Heart right ventricle (tissue), 16 donors: ENCODE data around the gene ADARB1. TPM values are rescaled to one million over a fixed set of nuclear protein-coding genes. Genes with fewer than 3 reads are reported as not detected.
A peak's percentile ranks its signal among the peaks of the same experiment; 100 is the strongest.

Source experiments
- ATAC-seq, 8 donors: fragments of 200-7000 bp; cut with Tn5 transposase; one replicate each; pipeline ENCODE4 v1.9.1; 2020; ENCODE audit warnings: mild to moderate bottlenecking in 8 of 8, moderate library complexity in 8 of 8, moderate number of reproducible peaks in 1 of 8
- DNase-seq, 2 donors: peaks; one replicate each; pipeline ENCODE4 v3.0.0-alpha.2; 2020
- H3K27ac ChIP-seq, 10 donors: fragments of 200-600 bp; sonication (generic) in 2 of 10; one replicate each; pipeline versions ENCODE4 v1.5.0 to v1.8.0; 2020 to 2022; ENCODE audit warnings: mild to moderate bottlenecking in 3 of 10
- H3K27me3 ChIP-seq, 7 donors: fragments of 200-600 bp; one replicate each; pipeline ENCODE4 v1.8.0; 2021 to 2022; ENCODE audit warnings: mild to moderate bottlenecking in 2 of 7
- H3K36me3 ChIP-seq, 9 donors: fragments of 200-600 bp; sonication (generic) in 1 of 9; one replicate each; pipeline versions ENCODE4 v1.5.0 to v1.8.0; 2020 to 2022; ENCODE audit warnings: mild to moderate bottlenecking in 2 of 9
- H3K4me1 ChIP-seq, 9 donors: fragments of 200-600 bp; sonication (generic) in 1 of 9; one replicate each; pipeline versions ENCODE4 v1.5.0 to v1.8.0; 2020 to 2022; ENCODE audit warnings: mild to moderate bottlenecking in 4 of 9
- H3K4me3 ChIP-seq, 10 donors: fragments of 200-600 bp; sonication (generic) in 2 of 10; one replicate each; pipeline versions ENCODE4 v1.5.0 to v1.8.0; 2020 to 2022; ENCODE audit warnings: mild to moderate bottlenecking in 7 of 10, moderate library complexity in 2 of 10
- H3K9me3 ChIP-seq, 11 donors: fragments of 200-600 bp in 10 of 11; sonication (generic) in 2 of 11; one replicate each; pipeline versions ENCODE4 v1.5.0 to v1.8.0; 2013 to 2022; ENCODE audit warnings: mild to moderate bottlenecking in 2 of 11, control low read depth in 1 of 11, moderate library complexity in 1 of 11
- CTCF ChIP-seq, 9 donors: fragments of 200-600 bp; sonication (generic) in 2 of 9; IDR thresholded peaks; one replicate each; pipeline versions ENCODE4 v1.5.0 to v1.8.0; 2021 to 2022; ENCODE audit warnings: antibody characterized with exemption in 9 of 9, mild to moderate bottlenecking in 5 of 9, moderate library complexity in 1 of 9
- WGBS, 2 donors: extraction: QIAGEN DNeasy Blood & Tissue Kit; methylation state at CpG; one replicate each; pipeline ENCODE4 v1.1.7; 2013; ENCODE audit warnings: inconsistent platforms in 1 of 2; 5-methylcytosine and 5-hydroxymethylcytosine counted together
- intact Hi-C, 10 donors: fragments of 100-400 bp; cut with DNase I; formaldehyde crosslinking; loops; one replicate each; pipeline versions ENCODE4 v1.11.1 to v1.14.2; 2022
- polyA plus RNA-seq, 2 donors: library from polyadenylated mRNA; stranded (reverse); fragments of 200-250 nt; gene quantifications; one replicate each; pipeline ENCODE4 v1.2.3, GENCODE V29; 2013
- total RNA-seq, 10 donors: library from RNA; stranded (reverse); fragmentation: NEBNext Ultra II Directional in 3 of 10; extraction: Animal tissue kit (Norgen Biotek cat#: 25700) in 3 of 10; gene quantifications; one replicate each; pipeline versions ENCODE4 v1.2.1 to v1.2.4, GENCODE V29; 2021 to 2023
- donor health status: Arrhythmogenic right ventricular cardiomyopathy.
- donor health status: ischemic (EF 13 %, LVEDD 7.1; RV severe dilation, severe dysfunction).
- donor health status: healthy with polysubstance abuse.
- donor health status: DM: no; HTN: yes; CAD: no.
- donor health status: DM: no; HTN: no; CAD: no.
- donor health status: ischemic (EF 25% LVEDD 6.9; RV normal size, moderate dysfunction).
- donor health status: ischemic (EF 25% LVEDD 5.7; RV mildly dilated, moderate dysfunction).
- donor health status: healthy.
- donor health status: DM: yes; HTN: yes; CAD: no.
- donor health status: Ischemic cardiomyopathy.
- donor health status: ischemic (EF 35%, LVEDD 5.7; RV mildly dilated, moderate dysfunction).
- donor health status: nonischemic (EF 11% LVEDD 7.7; RV severe dilation, severe dysfunction).
- donor health status: DM: yes; HTN: yes; CAD: no.
- donor health status: PGD.
- donor health status: ischemic (EF 29% LVEDD 5.4; RV normal size, mild dysfunction).
- donor health status: nonischemic (EF 23%, LVEDD 6.1; RV moderate dilation, normal function).

Gene ADARB1
- total and polyA plus RNA-seq, 12 donors: 7.4 to 21.2 (median 13.5) TPM

- DNase-seq (no peak), ATAC-seq (no peak)
- Histone ChIP-seq H3K4me3 (no peak overlapping the region), H3K4me1 (peaks cover 0 to 14% (median 9%) of the 10 kb centered on the region in 9 donors), H3K27ac (no peak overlapping the region), H3K36me3 (no peaks in the 10 kb centered on the region), H3K9me3 (no peaks in the 10 kb centered on the region), H3K27me3 (no peaks in the 10 kb centered on the region)
- TF ChIP-seq CTCF (IDR thresholded peaks at IDR 0.05): no peak
- WGBS, 2 donors: 87 to 90% methylated on average over 18 of the region's 18 CpGs
- intact Hi-C loops: no loop called here
Measured at GRCh38 chr21:45054227-45054926, 20.0 kb upstream of the ADARB1 start.

DNA sequence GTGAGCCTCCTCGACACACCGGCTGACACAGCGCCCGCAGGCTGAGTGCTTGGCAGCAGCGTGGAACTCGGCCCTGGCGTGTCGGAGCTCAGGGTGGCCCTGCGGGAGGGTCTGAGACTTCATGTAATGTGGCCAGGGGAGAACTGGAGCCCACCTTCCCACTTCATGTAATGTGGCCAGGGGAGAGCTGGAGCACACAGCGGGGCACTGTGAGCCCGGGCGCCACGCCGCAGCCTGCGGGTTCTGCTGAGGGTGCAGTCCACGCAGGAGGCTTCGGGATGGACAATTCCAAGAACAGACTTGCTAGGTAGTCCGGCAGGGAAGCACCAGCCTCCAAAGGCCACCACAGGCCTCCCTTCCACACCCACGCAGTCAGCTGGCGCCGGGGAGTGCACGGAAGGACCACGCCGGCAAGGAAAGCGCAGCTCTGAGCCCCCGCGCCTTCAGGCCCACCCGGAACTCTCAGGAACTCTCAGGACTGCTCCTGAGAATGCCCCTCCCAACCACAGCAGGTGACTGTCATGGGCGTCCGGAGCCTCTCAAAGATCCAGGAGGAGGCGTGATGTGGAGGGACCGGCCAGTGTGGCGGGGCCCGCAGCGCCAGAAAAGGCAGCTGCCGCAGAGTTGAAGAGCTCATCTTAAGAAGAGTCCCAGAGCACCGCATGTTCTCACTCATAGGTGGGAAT is 19.3 kb upstream of the ADARB1 start:
- Histone ChIP-seq H3K9me3 (no peaks in the 10 kb centered on the region), H3K27me3 (no peaks in the 10 kb centered on the region), H3K36me3 (no peaks in the 10 kb centered on the region), H3K4me3 (no peak overlapping the region), H3K4me1 (peaks cover 0 to 14% (median 9%) of the 10 kb centered on the region in 9 donors), H3K27ac (no peak overlapping the region)
- no peak for TF ChIP-seq CTCF (IDR thresholded peaks at IDR 0.05)
- ATAC-seq: peak in 2 of 8 donors; percentile 21 to 32
- intact Hi-C loops: no loop called here
- no peak for DNase-seq
- 88 to 91% methylated on average over 37 of the region's 37 CpGs for WGBS, 2 donors

- DNase-seq: no peak
- no peak for TF ChIP-seq CTCF (IDR thresholded peaks at IDR 0.05)
- no peaks in the 10 kb centered on the region for H3K36me3 ChIP-seq
- no peaks in the 10 kb centered on the region for H3K27me3 ChIP-seq
- no peaks in the 10 kb centered on the region for H3K9me3 ChIP-seq
- H3K4me1 ChIP-seq: peaks cover 0 to 17% (median 9%) of the 10 kb centered on the region in 9 donors
- intact Hi-C loops: no loop called here
- peak overlapping the region in 9 of 10 donors; percentile 14 to 80 (median 62) for H3K27ac ChIP-seq
- ATAC-seq: peak in 7 of 8 donors; percentile 14 to 60 (median 38)
- WGBS, 2 donors: 58 to 77% methylated on average over 16 of the region's 16 CpGs
- peak overlapping the region in 5 of 10 donors; percentile 2 to 31 (median 5) for H3K4me3 ChIP-seq
Measured at GRCh38 chr21:45055861-45056260, 18.5 kb upstream of the ADARB1 start.

- Histone ChIP-seq H3K4me1 (peaks cover 0 to 20% (median 9%) of the 10 kb centered on the region in 9 donors), H3K27me3 (no peaks in the 10 kb centered on the region), H3K36me3 (no peaks in the 10 kb centered on the region), H3K27ac (peak overlapping the region in 9 of 10 donors; percentile 14 to 80 (median 62)), H3K9me3 (no peaks in the 10 kb centered on the region), H3K4me3 (peak overlapping the region in 6 of 10 donors; percentile 2 to 31 (median 16))
- ATAC-seq (peak in 7 of 8 donors; percentile 39 to 82 (median 65)), DNase-seq (peak in 1 of 2 donors; percentile 36)
- intact Hi-C loops: no loop called here
- TF ChIP-seq CTCF (IDR thresholded peaks at IDR 0.05): no peak
- WGBS, 2 donors: 60 to 70% methylated on average over 22 of the region's 22 CpGs
Measured at GRCh38 chr21:45056296-45056904, 18.0 kb upstream of the ADARB1 start.
